K562 (cell line): Measurements from ENCODE around the gene AVPI1. TPM values are rescaled to one million over a fixed set of nuclear protein-coding genes. Genes with fewer than 3 reads are reported as not detected.
A peak's percentile ranks its signal among the peaks of the same experiment; 100 is the strongest.

Experiments used
- ATAC-seq: fragments of 200-7000 bp; cut with Tn5 transposase; 3 replicates; pipeline ENCODE4 v1.9.1; 2020; ENCODE audit warnings: moderate library complexity
- BruUV-seq: library from RNA; stranded (reverse); fragments of 400-500 nt; replicated peaks from 2 replicates; lab custom pipeline; 2021; lab: Mats Ljungman, UMichigan
- CTCF ChIA-PET: fragments of 300-600 bp; formaldehyde crosslinking; extraction: SDS; loops from one replicate; lab custom pipeline; 2021; ENCODE audit warnings: low intra/inter-chr PET ratio; lab: Yijun Ruan, JAX
- POLR2A ChIA-PET: fragments of 300-600, 350-650 bp; sonication (Branson Sonifier 250); formaldehyde crosslinking; extraction: SDS; loops from one replicate; lab custom pipeline; 2021; ENCODE audit warnings: antibody characterized with exemption, inconsistent platforms; lab: Yijun Ruan, JAX
- DNase-seq, 4 experiments: peaks; one replicate each; pipeline versions ENCODE4 v3.0.0 to v3.0.0-alpha.2; 2011 to 2018; ENCODE audit warnings: low spot score in 3 of 4, mixed read lengths in 3 of 4; ENCODE audit errors: extremely low read depth in 1 of 4
- FAIRE-seq: peaks from 2 replicates; lab custom pipeline; 2011; peaks lifted over from hg19 to GRCh38; lab: Jason Lieb, UNC
- H2AFZ ChIP-seq: 2 replicates; pipeline ENCODE4 v1.6.0; 2011; ENCODE audit warnings: low read depth, low read length, control low read depth, inconsistent platforms
- H3K27ac ChIP-seq: fragments of 200-600 bp; 3 replicates; pipeline ENCODE4 v1.8.0; 2011; ENCODE audit warnings: low read depth, mild to moderate bottlenecking, control low read depth, inconsistent platforms, low read length, moderate library complexity, mixed read lengths; ENCODE audit errors: extremely low read depth
- H3K27me3 ChIP-seq, 2 experiments: fragments of 300-600 bp in 1 of 2; 2 replicates in 1 of 2; 3 replicates in 1 of 2; pipeline versions ENCODE4 v1.6.0 to v1.8.0; 2011; ENCODE audit warnings: inconsistent platforms in 2 of 2, low read length in 2 of 2, mild to moderate bottlenecking in 1 of 2, mixed read lengths in 1 of 2, moderate library complexity in 1 of 2; ENCODE audit not compliant: control insufficient read depth in 2 of 2, insufficient read depth in 2 of 2
- H3K36me3 ChIP-seq: fragments of 300-600 bp; 3 replicates; pipeline ENCODE4 v1.8.0; 2011; ENCODE audit warnings: mild to moderate bottlenecking, low read length, inconsistent platforms; ENCODE audit not compliant: control insufficient read depth, insufficient read depth
- H3K4me1 ChIP-seq, 2 experiments: fragments of 200-600 bp in 1 of 2; replicated peaks in 1 of 2; 2 replicates in 1 of 2; 3 replicates in 1 of 2; pipeline versions ENCODE4 v1.5.1 to v1.8.0; 2011; ENCODE audit warnings: inconsistent platforms in 2 of 2, low read length in 2 of 2, mild to moderate bottlenecking in 1 of 2, mixed read lengths in 1 of 2, moderate library complexity in 1 of 2; ENCODE audit not compliant: control insufficient read depth in 2 of 2, insufficient read depth in 2 of 2
- H3K4me2 ChIP-seq: 2 replicates; pipeline ENCODE4 v1.6.1; 2011; ENCODE audit warnings: low read length, control low read depth, inconsistent platforms, mixed read lengths; ENCODE audit not compliant: insufficient read depth
- H3K4me3 ChIP-seq: fragments of 200-600 bp; sonication (generic), shearing (Covaris generic); 2 replicates; pipeline ENCODE4 v1.5.1; 2016; ENCODE audit warnings: control low read depth, inconsistent platforms
- H3K79me2 ChIP-seq: fragments of 200-600 bp; 3 replicates; pipeline ENCODE4 v1.8.0; 2011; ENCODE audit warnings: low read length, inconsistent platforms; ENCODE audit not compliant: control insufficient read depth, insufficient read depth
- H3K9ac ChIP-seq, 2 experiments: 2 replicates each; pipeline versions ENCODE4 v1.6.0 to v1.6.1; 2011; ENCODE audit warnings: low read depth in 2 of 2, low read length in 2 of 2, control low read depth in 1 of 2, inconsistent platforms in 1 of 2, mild to moderate bottlenecking in 1 of 2, mixed read lengths in 1 of 2; ENCODE audit not compliant: insufficient read depth in 1 of 2
- H3K9me1 ChIP-seq: one replicate; pipeline ENCODE4 v1.6.0; 2011; ENCODE audit warnings: inconsistent platforms, mild to moderate bottlenecking, low read length, moderate library complexity; ENCODE audit not compliant: control insufficient read depth, insufficient read depth
- H3K9me3 ChIP-seq: replicated peaks from 2 replicates; pipeline ENCODE4 v1.5.1; 2011; ENCODE audit warnings: low read depth, low read length, inconsistent platforms; ENCODE audit not compliant: control insufficient read depth, insufficient read depth
- H4K20me1 ChIP-seq: replicated peaks from 2 replicates; pipeline ENCODE4 v1.6.1; 2011; ENCODE audit warnings: low read length, inconsistent platforms, mixed read lengths; ENCODE audit not compliant: control insufficient read depth, insufficient read depth
- ESRRA ChIP-seq: fragments of 450-650 bp; IDR thresholded peaks from 2 replicates; pipeline ENCODE4 v1.6.1; 2014; ENCODE audit warnings: low read depth, mild to moderate bottlenecking, moderate library complexity, borderline replicate concordance
- ETV1 ChIP-seq: fragments of 450-650 bp; conservative IDR thresholded peaks from 2 replicates; pipeline ENCODE4 v1.6.1; 2016; ENCODE audit warnings: missing genetic modification characterization, control low read depth, low read depth, missing compliant biosample characterization
- FOXP1 ChIP-seq: sonication (generic); formaldehyde crosslinking; IDR thresholded peaks from 2 replicates; pipeline ENCODE4 v1.8.0; 2022; ENCODE audit warnings: mild to moderate bottlenecking, missing genetic modification reagents
- GATAD2B ChIP-seq: fragments of 450-650 bp; IDR thresholded peaks from 2 replicates; pipeline ENCODE4 v1.6.1; 2017; ENCODE audit warnings: mild to moderate bottlenecking, borderline replicate concordance
- KDM1A ChIP-seq, 2 experiments: fragments of 450-650 bp; IDR thresholded peaks; 2 replicates each; pipeline ENCODE4 v1.6.1; 2016; ENCODE audit warnings: mild to moderate bottlenecking in 2 of 2
- NFE2L1 ChIP-seq: fragments of 450-650 bp; IDR thresholded peaks from 2 replicates; pipeline ENCODE4 v1.6.1; 2016; ENCODE audit warnings: missing genetic modification characterization, low read depth, mild to moderate bottlenecking, missing compliant biosample characterization, moderate library complexity, borderline replicate concordance
- ZBTB7A ChIP-seq: IDR thresholded peaks from 2 replicates; pipeline ENCODE4 v1.6.1; 2011; ENCODE audit warnings: low read depth, mild to moderate bottlenecking, low read length, moderate library complexity, borderline replicate concordance; ENCODE audit not compliant: control insufficient read depth
- ZNF695 ChIP-seq: fragments of 450-650 bp; formaldehyde crosslinking; IDR thresholded peaks from 2 replicates; pipeline ENCODE4 v1.4.0; 2020; ENCODE audit warnings: mild to moderate bottlenecking, moderate library complexity
- WGBS: fragments of 100-300 bp; shearing (Covaris generic); methylation state at CpG from one replicate; pipeline ENCODE4 v1.1.6; 2016; ENCODE audit warnings: low coverage, mixed read lengths; ENCODE audit not compliant: insufficient coverage; ENCODE audit errors: missing lambda C conversion rate; 5-methylcytosine and 5-hydroxymethylcytosine counted together
- in situ Hi-C: fragments of 300-500 bp; cut with MboI; formaldehyde crosslinking; loops from 4 replicates; pipeline ENCODE4 v1.15.0; 2018; ENCODE audit warnings: inconsistent platforms, mixed read lengths
- intact Hi-C: fragments of 100-400 bp; cut with micrococcal nuclease; formaldehyde crosslinking; loops from 2 replicates; pipeline ENCODE4 v1.14.2; 2022
- polyA plus RNA-seq, 8 experiments: library from polyadenylated mRNA; depleted of rRNA in 4 of 8; stranded (reverse) in 5 of 8; unstranded in 3 of 8; fragments of >200 nt; fragmentation: Nextera tagmentation in 2 of 8; fragmentation: Illumina TruSeq in 1 of 8; extraction: Ambion mirVana in 2 of 8; extraction: Trizol in 1 of 8; gene quantifications; 2 replicates each; pipeline versions ENCODE4 v1.2.1 to v1.2.3, GENCODE V29; 2011 to 2014; ENCODE audit warnings: inconsistent platforms in 1 of 8, missing spikeins in 1 of 8
- total RNA-seq, 7 experiments: library from RNA; depleted of rRNA in 6 of 7; stranded (reverse); fragments of >200 nt in 6 of 7; fragmentation: Illumina TruSeq in 2 of 7; extraction: Trizol in 2 of 7; gene quantifications; 2 replicates each; pipeline versions ENCODE4 v1.2.1 to v1.2.3, GENCODE V29; 2011 to 2021; ENCODE audit warnings: low replicate concordance in 1 of 7
- TF ChIP-seq, protein P1 (sequence below), 2 experiments: IDR thresholded peaks; 2 replicates each; pipeline ENCODE4 v1.6.1; 2011; ENCODE audit warnings: borderline replicate concordance in 1 of 2, control low read depth in 1 of 2, low read depth in 1 of 2, low read length in 1 of 2, mild to moderate bottlenecking in 1 of 2, mixed read lengths in 1 of 2, moderate library complexity in 1 of 2; ENCODE audit not compliant: insufficient read depth in 1 of 2, insufficient read length in 1 of 2, poor library complexity in 1 of 2, severe bottlenecking in 1 of 2; ENCODE audit errors: extremely low read depth in 1 of 2

AVPI1 gene
- total and polyA plus RNA-seq, 9 of the 15 experiments (the other 6 are each of a cell fraction or from before 2014, with no cell fraction given) = 0.90 to 10.4 (median 7.4) TPM

DNA sequence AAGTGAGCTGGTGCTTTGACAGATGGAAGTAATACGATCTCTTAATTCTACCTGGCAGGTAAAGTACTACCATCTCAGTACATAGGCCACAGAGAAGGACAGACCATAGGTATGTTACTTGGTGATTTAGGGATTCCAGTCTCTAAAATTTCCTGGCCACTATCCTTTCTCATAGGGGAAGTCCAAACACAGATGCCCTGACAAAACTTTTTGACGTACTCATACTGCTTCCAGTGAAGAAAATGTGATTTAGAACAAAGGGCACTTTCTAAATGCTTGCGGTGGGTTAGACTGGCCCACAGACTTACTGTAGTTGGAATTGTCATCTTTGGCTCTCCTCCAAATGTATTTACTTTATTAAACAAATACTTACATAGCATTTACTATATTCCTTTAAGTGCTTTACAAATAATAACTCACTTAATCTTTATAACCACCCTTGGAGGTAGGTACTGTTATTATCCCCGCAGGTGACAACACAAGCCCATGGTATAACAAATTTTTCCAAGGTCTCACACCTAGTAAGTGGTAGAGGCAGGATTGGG, 43.5 kb downstream of the AVPI1 start:
- TSS peak; percentile 28 for BruUV-seq
- Histone ChIP-seq H4K20me1 (no peaks in the 10 kb centered on the region), H3K9ac (no peak overlapping the region), H3K36me3 (peaks cover 31% of the 10 kb centered on the region), H2AFZ (no peak overlapping the region), H3K79me2 (peaks cover 54% of the 10 kb centered on the region), H3K4me2 (no peak overlapping the region), H3K27me3 (no peaks in the 10 kb centered on the region), H3K9me3 (no peaks in the 10 kb centered on the region), H3K4me3 (no peak overlapping the region), H3K27ac (no peak overlapping the region), H3K4me1 (peaks cover 12 to 24% of the 10 kb centered on the region in 2 experiments), H3K9me1 (no peaks in the 10 kb centered on the region)
- no peak for DNase-seq
- 89% methylated on average over 4 of the region's 4 CpGs for WGBS
- intact Hi-C loops (no loop called here), in situ Hi-C loops (no loop called here)
- ChIA-PET POLR2A (no interaction called here), CTCF (no interaction called here)
- ATAC-seq = no peak
- no peak for FAIRE-seq
- TF ChIP-seq ZNF695 (CRISPR knock-in tag) (no peak), KDM1A (IDR thresholded peaks at IDR 0.05) (no peak), NFE2L1 (tag) (no peak), ESRRA (no peak), GATAD2B (no peak), ZBTB7A (no peak), FOXP1 (CRISPR knock-in tag) (no peak), ETV1 (tag) (no peak)
- TF ChIP-seq, protein P1, sequence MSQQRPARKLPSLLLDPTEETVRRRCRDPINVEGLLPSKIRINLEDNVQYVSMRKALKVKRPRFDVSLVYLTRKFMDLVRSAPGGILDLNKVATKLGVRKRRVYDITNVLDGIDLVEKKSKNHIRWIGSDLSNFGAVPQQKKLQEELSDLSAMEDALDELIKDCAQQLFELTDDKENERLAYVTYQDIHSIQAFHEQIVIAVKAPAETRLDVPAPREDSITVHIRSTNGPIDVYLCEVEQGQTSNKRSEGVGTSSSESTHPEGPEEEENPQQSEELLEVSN (IDR thresholded peaks at IDR 0.05; ENCODE audit: borderline replicate concordance in 1 of 2, extremely low read depth in 1 of 2, insufficient read depth in 1 of 2, insufficient read length in 1 of 2, low read depth in 1 of 2, low read length in 1 of 2, poor library complexity in 1 of 2, severe bottlenecking in 1 of 2) = no peak
